GM19468 (cell line): Measurements from ENCODE around the gene RPP38.

Experiments used
- ATAC-seq: cut with Tn5 transposase; IDR thresholded peaks from one replicate; pipeline ENCODE4 v1.9.1; 2021; ENCODE audit warnings: mild to moderate bottlenecking, moderate library complexity, moderate number of reproducible peaks; ENCODE audit not compliant: unreplicated experiment; ENCODE audit errors: extremely low read depth

Gene RPP38

DNA sequence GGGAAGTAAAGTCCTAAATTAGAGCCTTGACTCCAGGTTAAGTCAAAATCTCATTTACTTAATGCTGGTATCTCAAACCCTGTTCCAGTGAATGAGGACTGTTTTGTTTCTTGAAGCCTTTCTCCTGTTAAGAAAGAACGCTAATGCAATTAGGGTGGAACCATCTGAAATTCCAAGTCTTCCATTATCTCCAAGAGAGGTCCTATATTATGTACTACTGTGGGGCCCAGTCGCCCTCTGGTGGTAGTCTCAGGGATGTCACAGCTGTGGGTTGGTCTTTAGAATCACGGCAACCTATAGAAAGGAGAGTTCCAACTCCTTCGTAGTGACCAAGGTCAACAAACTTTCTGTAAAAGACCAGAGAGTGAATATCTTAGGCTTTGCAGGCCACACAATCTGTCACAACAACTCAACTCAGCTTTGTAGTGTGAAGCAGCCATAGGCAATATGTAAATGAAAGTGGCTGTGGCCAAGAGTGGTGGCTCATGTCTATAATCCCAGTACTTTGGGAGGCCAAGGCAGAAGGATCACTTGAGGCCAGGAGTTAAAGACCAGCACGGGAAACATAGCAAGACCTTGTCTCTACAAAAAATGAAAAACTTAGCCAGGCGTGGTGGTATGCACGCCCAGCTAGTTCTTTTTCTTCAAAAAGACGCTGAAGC, 9.3 kb downstream of the RPP38 start:
- no peak for ATAC-seq

DNA sequence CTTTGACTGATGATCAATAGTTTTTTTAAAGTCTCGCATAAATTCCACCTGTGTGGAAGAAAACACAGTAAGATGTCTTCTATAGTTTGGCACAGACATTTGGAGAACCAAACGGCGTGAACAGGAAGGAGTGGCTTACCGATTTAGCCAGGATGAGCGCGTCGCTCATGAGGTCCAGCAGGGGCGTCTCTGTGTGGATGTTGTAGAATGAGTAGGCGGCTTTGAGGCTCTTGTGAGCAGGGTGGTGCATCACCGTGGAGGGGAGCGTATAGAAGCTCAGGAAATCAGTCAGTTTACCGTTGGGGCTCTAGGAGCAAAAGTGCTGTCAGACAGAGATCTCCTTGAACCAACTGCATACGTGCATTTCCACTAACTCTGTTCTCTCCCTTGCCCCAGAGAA, 15.5 kb downstream of the RPP38 start:
- ATAC-seq: no peak

DNA sequence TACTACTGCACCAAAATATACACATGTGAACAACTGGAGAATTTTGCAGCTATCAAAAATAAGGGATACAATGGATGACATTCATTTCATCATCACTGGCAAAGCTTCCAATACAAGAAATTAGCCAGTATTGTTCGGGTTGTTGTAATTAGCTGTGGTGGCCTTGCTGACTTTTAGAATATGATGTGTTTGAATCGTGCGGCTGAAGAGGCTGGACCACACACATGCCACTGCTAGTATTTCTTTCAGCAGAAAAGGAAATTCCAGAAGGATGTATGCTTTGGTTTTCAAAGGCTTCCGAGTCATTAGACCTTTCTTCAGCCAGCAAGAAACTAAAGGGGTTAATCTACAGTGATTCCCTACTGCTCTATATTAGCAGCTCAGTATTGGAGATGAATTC, 16.6 kb downstream of the RPP38 start:
- no peak for ATAC-seq

DNA sequence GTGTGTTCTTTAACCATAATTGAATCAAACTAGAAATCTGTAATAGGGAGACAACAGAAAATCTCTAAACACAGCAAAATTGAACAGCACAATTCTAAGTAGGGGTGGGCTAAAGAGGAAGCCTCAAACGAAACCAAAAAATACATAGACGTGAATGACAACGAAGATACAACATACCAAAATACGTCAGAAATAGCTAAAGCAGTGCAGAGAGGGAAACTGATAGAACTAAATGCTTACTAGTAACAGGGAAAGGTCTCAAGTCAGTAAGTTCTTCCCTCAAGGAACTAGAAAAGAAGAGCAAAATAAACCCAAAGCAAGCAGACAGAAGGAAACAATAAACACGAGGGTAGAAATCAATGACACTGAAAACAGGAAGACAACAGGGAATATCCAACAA, 19.1 kb downstream of the RPP38 start:
- no peak for ATAC-seq

DNA sequence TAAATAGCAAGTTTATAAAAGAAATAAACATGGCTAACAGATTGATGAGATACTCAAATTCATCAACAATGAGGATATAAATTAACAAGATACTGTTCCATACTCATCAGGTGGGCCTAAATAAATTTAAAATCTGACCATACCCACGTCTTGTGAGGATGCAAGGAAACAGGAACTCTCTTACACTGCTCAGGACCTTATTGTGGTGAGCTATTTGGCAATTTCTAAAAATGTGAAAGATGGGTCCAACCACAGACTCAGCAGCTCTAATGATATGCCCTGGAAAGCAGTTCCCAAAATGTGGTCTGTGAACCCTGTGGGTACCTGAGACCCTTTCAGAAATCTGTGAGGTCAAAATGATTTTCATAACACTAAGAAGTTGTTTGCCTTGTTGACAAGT, 21.5 kb downstream of the RPP38 start:
- ATAC-seq: no peak

DNA sequence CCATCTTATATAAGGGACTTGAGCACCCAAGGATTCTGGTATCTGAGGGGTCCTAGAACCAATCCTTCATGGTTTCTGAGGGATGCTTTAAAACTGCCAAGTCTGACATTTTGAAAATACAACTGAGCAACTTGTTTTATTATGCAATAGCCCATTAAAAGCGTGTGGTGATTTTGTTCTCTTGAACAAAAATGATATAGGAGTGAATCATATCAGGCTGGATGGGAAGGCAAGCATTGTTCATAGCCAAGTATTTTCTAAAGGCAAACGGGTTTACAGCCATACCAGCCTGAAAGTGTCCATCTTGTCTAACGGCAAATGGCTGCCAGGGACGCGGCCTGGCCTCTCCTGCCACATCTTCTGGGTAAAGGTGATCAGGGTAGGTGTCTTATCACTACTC, 23.4 kb downstream of the RPP38 start:
- no peak for ATAC-seq

DNA sequence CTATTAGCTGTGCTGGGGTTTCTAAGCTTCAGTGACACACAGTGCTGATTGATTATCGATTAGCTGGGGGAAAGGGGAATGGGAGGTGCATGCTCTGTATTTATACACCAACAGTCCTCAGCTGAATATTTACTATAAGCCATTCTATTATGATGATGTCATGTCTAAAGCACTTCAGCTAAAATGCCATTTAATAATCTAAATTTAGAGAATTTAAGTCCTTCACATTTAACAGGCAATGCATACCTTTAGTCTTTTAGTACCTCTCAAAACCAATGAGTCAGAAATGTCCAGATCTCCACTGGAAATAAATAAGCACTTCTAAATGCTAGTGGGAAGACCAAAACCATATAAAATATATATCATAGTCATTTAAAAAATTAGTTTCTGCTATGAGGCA, 24.6 kb downstream of the RPP38 start:
- no peak for ATAC-seq

DNA sequence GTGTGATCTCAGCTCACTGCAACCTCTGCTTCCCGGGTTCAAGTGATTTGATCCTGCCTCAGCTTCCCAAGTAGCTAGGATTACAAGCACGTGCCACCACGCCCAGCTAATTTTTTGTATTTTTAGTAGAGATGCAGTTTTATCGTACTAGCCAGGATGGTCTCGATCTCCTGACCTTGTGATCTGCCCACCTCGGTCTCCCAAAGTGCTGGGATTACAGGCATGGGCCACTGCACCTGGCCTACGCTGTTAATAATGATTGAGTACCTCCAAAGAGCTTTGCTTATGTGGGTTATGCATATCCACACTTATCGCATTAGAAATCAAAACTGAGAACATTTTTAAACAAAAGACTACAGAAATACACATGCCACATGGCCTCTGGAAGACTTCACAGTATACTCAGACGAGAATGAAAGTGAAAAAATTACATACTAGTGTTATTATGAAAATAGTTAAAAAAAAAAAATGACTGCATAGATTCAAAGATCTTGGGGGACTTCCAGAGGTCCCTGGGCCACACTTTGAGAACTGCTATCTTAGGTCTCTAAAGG, 25.4 kb downstream of the RPP38 start:
- peak; percentile 65 for ATAC-seq

DNA sequence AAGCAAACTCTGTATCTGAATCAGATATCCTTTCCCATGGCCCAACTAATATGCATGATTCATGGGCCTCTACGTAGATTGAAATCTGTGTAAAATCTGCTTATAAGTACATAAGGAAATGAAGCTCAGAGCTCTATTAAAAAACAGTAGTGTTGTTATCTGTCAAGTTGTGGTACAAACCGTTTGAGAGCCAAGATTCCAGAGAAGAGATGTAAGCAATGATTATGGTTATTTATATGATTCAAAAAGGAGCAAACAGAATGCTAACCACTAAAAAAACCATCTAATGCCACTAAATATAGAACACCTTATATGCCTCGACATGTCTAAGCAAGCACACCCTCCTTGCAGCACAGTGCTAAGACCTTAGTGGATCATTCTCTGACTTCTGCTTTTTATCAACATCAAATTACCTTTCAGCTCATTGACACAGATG, 26.6 kb downstream of the RPP38 start:
- ATAC-seq: no peak

DNA sequence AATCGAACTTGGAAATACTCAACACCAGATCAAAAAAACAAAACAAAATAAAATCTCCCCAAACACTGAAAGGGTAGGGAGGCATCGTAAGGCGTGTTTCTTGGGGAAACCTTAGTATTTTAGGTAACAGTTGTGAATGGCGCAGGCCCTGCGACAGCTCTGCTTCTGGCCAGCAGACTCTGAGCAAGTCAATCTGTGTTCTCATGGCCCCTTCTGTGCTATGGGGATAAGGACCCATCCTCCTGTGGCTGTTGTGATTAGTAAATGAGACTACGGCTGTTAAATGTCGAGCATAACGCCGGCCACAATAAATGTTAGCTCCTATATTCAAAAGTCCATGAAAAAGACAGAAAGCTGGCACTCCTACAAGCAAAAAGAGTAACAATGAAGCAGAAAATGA, 27.0 kb downstream of the RPP38 start:
- no peak for ATAC-seq

DNA sequence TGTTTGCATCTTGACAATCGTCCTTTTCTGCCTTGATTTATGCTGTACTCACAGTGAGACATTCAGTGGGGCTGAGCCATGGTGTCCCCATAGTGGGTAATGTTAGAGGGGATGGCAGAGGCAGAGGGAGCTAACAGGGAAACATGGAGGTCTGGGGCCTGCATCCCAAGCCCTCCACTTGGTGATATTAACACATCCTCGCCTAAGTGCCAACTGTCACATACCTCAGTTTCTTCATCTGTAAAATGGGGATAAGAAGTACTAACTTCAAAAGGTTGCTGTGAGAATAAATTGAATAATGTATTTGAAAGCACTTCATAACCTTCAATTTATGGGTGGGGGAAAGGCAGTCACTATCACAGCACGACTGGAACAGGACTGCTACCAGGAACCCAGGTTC, 27.8 kb downstream of the RPP38 start:
- no peak for ATAC-seq

DNA sequence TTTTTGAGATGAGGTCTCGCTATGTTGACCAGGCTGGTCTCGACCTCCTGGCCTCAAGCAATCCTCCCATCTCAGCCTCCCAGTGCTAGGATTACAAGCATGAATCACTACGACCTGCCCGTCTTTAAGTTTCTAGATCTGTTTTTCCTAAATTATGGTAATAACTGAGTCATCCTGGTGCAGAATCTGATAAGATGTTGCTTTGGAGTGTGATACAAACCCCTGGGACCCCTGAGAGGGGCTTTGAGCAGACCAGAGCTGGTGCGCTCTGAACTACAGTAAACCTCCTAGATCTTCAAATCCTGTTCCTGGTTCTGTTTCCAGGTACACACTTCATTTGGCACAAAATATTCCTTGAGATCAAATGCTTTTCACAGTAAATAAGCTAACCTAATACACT, 34.2 kb downstream of the RPP38 start:
- ATAC-seq: no peak

DNA sequence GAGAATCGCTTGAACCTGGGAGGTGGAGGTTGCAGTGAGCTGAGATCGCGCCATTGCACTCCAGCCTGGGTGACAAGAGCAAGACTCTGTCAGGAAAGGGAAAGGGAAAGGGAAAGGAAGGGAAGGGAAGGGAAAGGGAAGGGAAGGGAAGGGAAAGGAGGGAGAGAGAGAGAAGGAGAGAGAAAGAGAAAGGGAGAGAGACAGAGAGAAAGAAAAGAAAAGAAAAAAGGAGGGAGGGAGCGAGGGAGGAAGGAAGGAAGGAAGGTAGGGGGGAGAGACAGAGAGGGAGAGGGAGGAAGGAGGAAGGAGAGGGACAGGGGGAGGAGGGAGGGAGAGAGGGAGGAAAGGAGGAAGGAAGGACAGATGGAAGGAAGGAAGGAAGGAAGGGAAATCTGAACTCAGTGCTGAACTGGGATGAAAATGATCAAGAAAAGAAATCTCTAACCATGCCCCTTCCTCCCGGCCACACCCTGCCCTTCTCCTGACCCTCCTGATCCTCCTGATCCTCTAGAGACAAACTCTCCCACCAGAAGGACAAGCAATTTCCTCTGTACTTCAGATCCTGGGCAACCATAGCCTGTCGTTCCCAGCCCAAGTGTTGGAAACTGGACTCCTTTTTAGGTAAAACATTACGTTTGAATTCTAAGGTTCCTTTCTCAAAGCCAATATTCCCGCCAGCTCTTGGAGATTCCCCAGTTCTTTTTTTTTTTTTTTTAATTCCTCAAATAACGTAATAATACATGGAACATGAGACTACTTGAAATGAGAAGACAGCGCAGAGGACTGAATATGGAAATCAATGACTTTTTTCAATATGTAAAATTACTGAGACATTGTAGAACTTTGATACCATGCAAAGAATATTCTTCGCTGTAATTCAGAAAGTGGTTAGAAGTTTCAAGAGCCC, 39.2 kb downstream of the RPP38 start:
- ATAC-seq: no peak

DNA sequence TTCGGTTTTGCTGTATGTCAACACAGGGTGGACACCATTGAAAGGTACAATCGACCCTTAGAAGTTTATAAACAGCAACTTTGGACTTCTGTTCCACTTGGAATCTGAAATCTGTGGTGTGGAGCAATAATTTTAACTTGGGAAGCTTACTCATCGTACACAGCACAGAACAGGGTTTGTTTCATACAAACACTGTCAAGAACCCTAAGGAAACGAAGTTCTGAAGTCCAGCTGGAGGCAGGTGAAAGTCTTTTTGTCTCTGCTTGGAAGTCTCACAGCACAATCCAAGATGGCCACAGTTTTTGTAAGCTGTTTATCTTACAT, 39.8 kb downstream of the RPP38 start:
- no peak for ATAC-seq

DNA sequence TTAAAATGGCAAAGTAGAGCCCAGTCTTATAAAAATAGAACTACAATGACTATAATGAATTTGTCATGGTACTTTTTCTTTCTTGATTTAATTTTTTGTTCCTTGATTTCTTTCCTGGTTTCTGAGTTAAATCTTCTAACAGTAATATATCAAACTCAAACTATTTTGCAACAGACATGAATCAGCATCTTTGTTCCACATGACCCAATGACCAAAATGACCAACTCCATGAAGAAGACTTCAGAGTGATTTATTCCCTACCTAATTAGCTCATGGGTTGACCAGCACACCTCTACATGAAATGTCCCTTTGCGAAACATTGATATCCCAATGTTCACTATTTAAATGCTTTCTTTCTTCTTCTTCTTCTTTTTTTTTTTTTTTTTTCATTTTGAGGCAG, 40.5 kb downstream of the RPP38 start:
- no peak for ATAC-seq

DNA sequence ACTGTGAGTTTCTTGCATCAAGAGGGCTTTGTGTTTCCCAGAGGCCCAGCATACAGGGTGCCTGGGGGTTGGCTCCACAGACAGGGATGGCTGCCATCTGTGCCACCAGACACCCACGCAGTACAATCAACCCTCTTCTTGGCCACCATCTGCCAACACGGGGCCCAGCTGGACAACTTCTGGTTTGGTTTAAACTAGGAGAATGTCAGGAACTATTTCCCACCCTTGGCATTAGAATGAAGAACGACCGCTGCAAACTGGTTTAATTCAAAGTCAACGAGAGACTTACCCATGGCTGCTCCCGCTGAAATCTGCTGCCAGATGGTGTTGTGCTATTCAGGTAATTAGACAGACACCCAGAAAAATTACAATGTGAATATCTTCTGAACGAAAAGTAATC, 43.5 kb downstream of the RPP38 start:
- no peak for ATAC-seq

DNA sequence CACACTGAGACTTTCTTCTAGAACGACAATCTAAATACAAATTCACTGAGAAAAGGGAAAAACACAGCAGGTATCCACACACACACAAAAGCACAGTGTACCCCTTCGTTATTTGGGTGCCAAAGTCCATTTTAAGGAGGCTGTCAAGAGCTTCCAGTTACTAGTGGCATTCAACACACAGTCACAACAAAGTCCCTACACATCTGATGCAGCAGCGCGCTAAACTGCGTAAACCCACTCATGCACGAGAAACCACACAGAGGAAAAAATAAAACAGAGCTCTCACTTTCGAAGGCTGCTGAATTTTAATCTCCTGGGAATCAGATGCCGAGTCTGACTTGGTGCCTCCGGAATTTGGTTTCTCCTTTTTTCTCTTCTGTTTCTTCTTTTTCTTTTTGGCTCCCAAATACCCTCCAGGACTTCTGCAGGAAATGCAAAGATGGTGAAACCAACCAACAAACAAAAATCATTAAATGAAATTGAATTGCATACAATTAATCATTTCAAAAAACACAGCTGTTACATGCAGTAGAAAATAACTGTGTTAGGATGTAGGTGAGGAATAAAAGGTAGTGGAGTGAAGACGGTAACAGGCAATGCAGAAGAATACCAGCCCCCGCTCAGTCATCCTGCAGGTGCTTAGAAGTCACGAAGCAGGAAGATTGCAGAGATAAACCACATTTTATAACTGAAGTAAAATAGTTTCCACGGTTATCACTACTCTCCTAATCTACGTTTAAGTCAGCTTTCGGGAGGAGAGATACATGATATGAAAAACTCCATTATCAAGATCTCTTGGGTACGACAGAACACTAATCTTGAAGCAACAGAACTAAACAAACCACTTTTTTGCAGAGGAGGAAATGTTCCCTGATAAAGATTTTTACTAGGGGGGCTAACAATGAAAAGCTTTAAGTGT, 44.2 kb downstream of the RPP38 start:
- peak; percentile 79 for ATAC-seq

DNA sequence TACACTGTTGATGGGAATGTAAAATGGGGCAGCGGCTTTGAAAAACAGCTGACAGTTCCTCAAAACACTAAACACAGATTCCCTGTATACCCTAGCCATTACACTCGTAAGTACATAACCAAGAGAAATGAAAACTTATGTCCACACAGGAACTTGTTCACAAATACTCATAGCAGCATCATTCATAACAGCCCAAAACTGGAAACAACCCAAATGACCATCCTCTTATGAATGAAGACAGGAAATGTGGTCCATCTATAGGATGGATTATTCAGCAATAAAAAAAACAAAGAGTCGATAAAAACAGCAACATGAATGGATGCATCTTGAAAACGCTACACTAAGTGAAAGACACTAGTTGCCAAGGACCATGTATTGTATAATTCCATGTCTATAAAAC, 47.6 kb downstream of the RPP38 start:
- no peak for ATAC-seq

DNA sequence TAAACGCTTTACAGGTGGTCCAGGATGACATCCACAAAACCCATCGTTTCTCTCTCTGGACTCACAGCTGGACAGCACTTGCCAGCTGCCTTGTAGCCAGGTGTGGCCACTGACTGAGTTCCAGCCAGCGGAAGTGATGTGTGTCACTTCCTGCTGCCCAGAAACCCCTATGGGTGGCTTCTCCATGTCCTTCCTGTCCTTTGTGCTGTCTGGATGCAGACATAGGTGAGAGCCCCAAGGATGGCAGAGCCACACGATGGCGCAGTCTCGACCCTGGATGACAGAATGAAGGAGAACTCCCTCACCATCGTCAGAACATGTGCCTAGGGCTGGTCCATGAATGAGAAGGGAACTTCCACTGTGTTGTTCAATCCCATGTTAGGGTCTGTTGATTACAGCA, 49.2 kb downstream of the RPP38 start:
- no peak for ATAC-seq

DNA sequence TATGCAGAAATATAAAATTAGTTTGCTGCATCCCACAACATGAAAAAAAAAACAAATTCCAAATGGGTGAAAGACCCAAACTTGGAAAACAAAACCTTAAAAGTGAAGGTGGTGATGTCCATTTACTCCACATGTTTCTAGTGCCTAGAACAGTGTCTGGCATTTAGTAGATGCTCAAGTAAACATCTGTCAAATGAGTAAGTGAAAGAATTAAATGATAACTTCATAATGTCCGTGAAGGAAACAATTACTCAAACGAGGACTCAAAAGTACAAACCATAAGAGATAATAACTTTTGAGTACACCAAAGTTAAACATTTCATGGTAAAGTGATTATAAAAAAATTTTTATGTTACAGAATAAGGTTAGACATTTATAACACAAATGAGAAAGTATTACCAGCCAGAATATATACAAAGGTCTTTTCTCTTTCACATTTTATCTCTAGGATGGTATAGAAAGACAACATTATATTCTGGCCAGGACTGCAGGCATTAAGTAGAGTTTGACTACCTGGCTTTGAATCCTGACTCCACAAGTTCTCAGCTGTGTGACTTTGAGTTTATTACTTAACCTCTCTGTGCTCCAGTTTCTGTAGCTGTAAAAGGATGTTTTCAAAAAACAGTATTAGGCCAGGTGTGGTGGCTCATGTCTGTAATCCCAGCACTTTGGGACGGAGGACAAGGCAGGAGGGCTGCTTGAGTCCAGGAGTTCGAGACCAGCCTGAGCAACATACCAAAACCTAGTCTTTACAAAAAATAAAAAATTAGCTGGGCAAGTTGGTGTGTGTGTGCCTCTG, 50.6 kb downstream of the RPP38 start:
- no peak for ATAC-seq
